HepG2 (cell line): Measurements from ENCODE around the gene SNX6. TPM values are rescaled to one million over a fixed set of nuclear protein-coding genes. Genes with fewer than 3 reads are reported as not detected.
A peak's percentile ranks its signal among the peaks of the same experiment; 100 is the strongest.

ENCODE experiments used
- ATAC-seq: fragments of 200-7000 bp; cut with Tn5 transposase; 3 replicates; pipeline ENCODE4 v1.9.1; 2020; ENCODE audit warnings: mild to moderate bottlenecking, moderate library complexity
- BruUV-seq: library from RNA; stranded (reverse); fragments of 400-500 nt; replicated peaks from 2 replicates; lab custom pipeline; 2021; lab: Mats Ljungman, UMichigan
- CTCF ChIA-PET: fragments of 300-600 bp; formaldehyde crosslinking; extraction: SDS; loops from one replicate; lab custom pipeline; 2021; ENCODE audit warnings: low total read pairs, inconsistent platforms, low intra/inter-chr PET ratio; lab: Yijun Ruan, JAX
- POLR2A ChIA-PET: fragments of 350-600 bp; sonication (Branson Sonifier 250); formaldehyde crosslinking; loops from one replicate; lab custom pipeline; 2020; ENCODE audit warnings: antibody characterized with exemption, inconsistent platforms; lab: Yijun Ruan, JAX
- DNase-seq: peaks from one replicate; pipeline ENCODE4 v3.0.0-alpha.2; 2015; ENCODE audit warnings: low spot score
- FAIRE-seq: peaks from 3 replicates; lab custom pipeline; 2011; peaks lifted over from hg19 to GRCh38; lab: Jason Lieb, UNC
- H2AFZ ChIP-seq: one replicate; pipeline ENCODE4 v1.6.1; 2011; ENCODE audit warnings: low read length, inconsistent platforms
- H3K27ac ChIP-seq: fragments of 300-600 bp; 3 replicates; pipeline ENCODE4 v1.8.0; 2011; ENCODE audit warnings: mixed run types, mild to moderate bottlenecking, mixed read lengths, low read length, inconsistent platforms; ENCODE audit not compliant: insufficient read depth; ENCODE audit errors: extremely low read length
- H3K27me3 ChIP-seq, 2 experiments: fragments of 200-600 bp in 1 of 2; 2 replicates in 1 of 2; 3 replicates in 1 of 2; pipeline versions ENCODE4 v1.6.0 to v1.8.0; 2011; ENCODE audit warnings: low read length in 2 of 2, mild to moderate bottlenecking in 2 of 2, moderate library complexity in 2 of 2, inconsistent platforms in 1 of 2; ENCODE audit not compliant: insufficient read depth in 2 of 2, control insufficient read depth in 1 of 2
- H3K36me3 ChIP-seq, 2 experiments: fragments of 200-600 bp in 1 of 2; replicated peaks in 1 of 2; 2 replicates in 1 of 2; 3 replicates in 1 of 2; pipeline versions ENCODE4 v1.5.1 to v1.8.0; 2011; ENCODE audit warnings: low read length in 2 of 2, inconsistent platforms in 1 of 2; ENCODE audit not compliant: insufficient read depth in 2 of 2, control insufficient read depth in 1 of 2
- H3K4me1 ChIP-seq: 2 replicates; pipeline ENCODE4 v1.5.1; 2012; ENCODE audit warnings: low read length, inconsistent platforms; ENCODE audit not compliant: insufficient read depth
- H3K4me2 ChIP-seq: 2 replicates; pipeline ENCODE4 v1.6.0; 2011; ENCODE audit warnings: low read depth, low read length, inconsistent platforms
- H3K4me3 ChIP-seq, 3 experiments: fragments of 200-600 bp in 1 of 3; sonication (generic), shearing (Covaris generic) in 1 of 3; replicated peaks in 1 of 3; 2 replicates each; pipeline ENCODE4 v1.5.1; 2011 to 2016; ENCODE audit warnings: low read length in 3 of 3, inconsistent platforms in 2 of 3, low read depth in 2 of 3, mild to moderate bottlenecking in 2 of 3, control low read depth in 1 of 3, mixed read lengths in 1 of 3; ENCODE audit not compliant: insufficient read depth in 1 of 3
- H3K79me2 ChIP-seq: one replicate; pipeline ENCODE4 v1.6.1; 2011; ENCODE audit warnings: low read length, inconsistent platforms; ENCODE audit not compliant: insufficient read depth
- H3K9ac ChIP-seq: 2 replicates; pipeline ENCODE4 v1.6.0; 2011; ENCODE audit warnings: mild to moderate bottlenecking, low read depth, low read length, inconsistent platforms; ENCODE audit not compliant: insufficient read depth
- H3K9me3 ChIP-seq: 2 replicates; pipeline ENCODE4 v1.5.1; 2012; ENCODE audit warnings: mild to moderate bottlenecking, low read length
- H4K20me1 ChIP-seq: 2 replicates; pipeline ENCODE4 v1.6.0; 2011; ENCODE audit warnings: inconsistent platforms, mild to moderate bottlenecking, low read length, moderate library complexity; ENCODE audit not compliant: insufficient read depth
- CREBL2 ChIP-seq: sonication (generic); formaldehyde crosslinking; IDR thresholded peaks from 2 replicates; pipeline ENCODE4 v1.8.1; 2023; ENCODE audit warnings: missing genetic modification reagents, mild to moderate bottlenecking, borderline replicate concordance
- EED ChIP-seq: sonication (generic); formaldehyde crosslinking; IDR thresholded peaks from 2 replicates; pipeline ENCODE4 v1.5.0; 2020; ENCODE audit warnings: mild to moderate bottlenecking, missing genetic modification reagents
- HNF1B ChIP-seq: sonication (generic); formaldehyde crosslinking; IDR thresholded peaks from 2 replicates; pipeline ENCODE4 v1.5.1; 2020; ENCODE audit warnings: mild to moderate bottlenecking, moderate library complexity, missing genetic modification reagents
- MLLT10 ChIP-seq: sonication (generic); formaldehyde crosslinking; IDR thresholded peaks from 2 replicates; pipeline ENCODE4 v1.4.0; 2020; ENCODE audit warnings: missing genetic modification reagents
- NFIB ChIP-seq: sonication (generic); formaldehyde crosslinking; IDR thresholded peaks from 2 replicates; pipeline ENCODE4 v1.9.0; 2021; ENCODE audit warnings: missing genetic modification reagents, mild to moderate bottlenecking, borderline replicate concordance
- PHF20 ChIP-seq: sonication (generic); formaldehyde crosslinking; IDR thresholded peaks from 2 replicates; pipeline ENCODE4 v1.5.0; 2020; ENCODE audit warnings: mild to moderate bottlenecking, missing genetic modification reagents
- RFX1 ChIP-seq: fragments of 450-650 bp; IDR thresholded peaks from 2 replicates; pipeline ENCODE4 v1.6.1; 2017
- SKI ChIP-seq: fragments of 450-650 bp; IDR thresholded peaks from one replicate; pipeline ENCODE4 v1.6.1; 2018; ENCODE audit warnings: mild to moderate bottlenecking; ENCODE audit not compliant: partially characterized antibody
- ZKSCAN1 ChIP-seq: fragments of 150-350 bp; IDR thresholded peaks from 2 replicates; pipeline ENCODE4 v1.6.1; 2014; ENCODE audit warnings: low read length
- ZNF670 ChIP-seq: sonication (generic); formaldehyde crosslinking; IDR thresholded peaks from 2 replicates; pipeline ENCODE4 v1.8.0; 2022; ENCODE audit warnings: mild to moderate bottlenecking, missing genetic modification reagents, borderline replicate concordance
- ZNF776 ChIP-seq: sonication (generic); formaldehyde crosslinking; IDR thresholded peaks from 2 replicates; pipeline ENCODE4 v1.4.0; 2020; ENCODE audit warnings: mild to moderate bottlenecking, missing genetic modification reagents
- WGBS: methylation state at CpG from one replicate; pipeline ENCODE4 v1.1.6; 2017; ENCODE audit warnings: low lambda C conversion rate; 5-methylcytosine and 5-hydroxymethylcytosine counted together
- in situ Hi-C: cut with HindIII; loops from 2 replicates; pipeline ENCODE4 v1.10.0; 2017; ENCODE audit warnings: low pct_unique_long_range_greater_than_20kb; ENCODE audit not compliant: extremely low pct_ligation_motif_present
- intact Hi-C: fragments of 100-400 bp; cut with micrococcal nuclease; formaldehyde crosslinking; loops from one replicate; pipeline ENCODE4 v1.10.0; 2022; ENCODE audit not compliant: unreplicated experiment
- polyA plus RNA-seq, 8 experiments: library from polyadenylated mRNA; depleted of rRNA in 3 of 8; stranded (reverse) in 7 of 8; unstranded in 1 of 8; fragments of >200 nt; fragmentation: Illumina TruSeq in 4 of 8; extraction: Trizol in 4 of 8; gene quantifications; 2 replicates each; pipeline versions ENCODE4 v1.2.1 to v1.2.3, GENCODE V29; 2011 to 2016; ENCODE audit warnings: low read depth in 4 of 8, missing spikeins in 1 of 8, mixed read lengths in 1 of 8; ENCODE audit not compliant: insufficient read depth in 1 of 8
- total RNA-seq, 5 experiments: library from RNA; depleted of rRNA; stranded (reverse); fragments of >200 nt; fragmentation: Illumina TruSeq; extraction: Trizol; gene quantifications; 2 replicates each; pipeline ENCODE4 v1.2.3, GENCODE V29; 2016; ENCODE audit warnings: low read depth in 1 of 5

Gene SNX6
- total and polyA plus RNA-seq, 2 of the 13 experiments (the other 11 are each of a cell fraction or from before 2014, with no cell fraction given) = 92.3 to 169 TPM

GRCh38 chr14:34582117-34582680 is 47.7 kb downstream of the SNX6 start (continued):
- TF ChIP-seq HNF1B (CRISPR knock-in tag) (0 out of 2 replicates have a peak, but pooled peaks have one; percentile 22), NFIB (CRISPR knock-in tag) (no peak), EED (0 out of 2 replicates have a peak, but pooled peaks have one; percentile 19)

GRCh38 chr14:34580381-34580780 is 49.6 kb downstream of the SNX6 start:
- H3K4me3 ChIP-seq = no peak overlapping the region
- no peak overlapping the region for H3K4me2 ChIP-seq
- H3K4me1 ChIP-seq = no peaks in the 10 kb centered on the region
- POLR2A ChIA-PET = no interaction called here
- no peak overlapping the region for H2AFZ ChIP-seq
- 97% methylated on average over 5 of the region's 5 CpGs for WGBS
- H3K9ac ChIP-seq = no peak overlapping the region
- ATAC-seq = no peak
- no peaks in the 10 kb centered on the region for H3K79me2 ChIP-seq
- no peaks in the 10 kb centered on the region for H3K9me3 ChIP-seq
- H3K27me3 ChIP-seq = no peaks in the 10 kb centered on the region
- no peak for TF ChIP-seq PHF20 (CRISPR knock-in tag)
- no peak for TF ChIP-seq CREBL2 (CRISPR knock-in tag)
- TF ChIP-seq MLLT10 = no peak
- no peak for TF ChIP-seq ZNF776
- TF ChIP-seq ZNF670 (CRISPR knock-in tag) = no peak
- no peak for TF ChIP-seq SKI
- no peak for TF ChIP-seq ZKSCAN1
- no peak for TF ChIP-seq RFX1
- TF ChIP-seq, all 625 proteins: peak for 0
- Histone ChIP-seq H3K36me3 (peaks cover 23 to 74% of the 10 kb centered on the region in 2 experiments), H4K20me1 (no peaks in the 10 kb centered on the region; the same call in 1 of the 2 replicates), H3K27ac (no peak overlapping the region)
- in situ Hi-C loops = no loop called here
- DNase-seq = no peak
- no TSS peak for BruUV-seq
- intact Hi-C loops = no loop called here
- CTCF ChIA-PET = no interaction called here
- FAIRE-seq = no peak
